ENCODE results near the gene IL1RAPL1. TPM values are rescaled to one million over a fixed set of nuclear protein-coding genes. Genes with fewer than 3 reads are reported as not detected.

IL1RAPL1 gene
- total RNA-seq, 2 experiments from 2014 or later, result not detected

DNA sequence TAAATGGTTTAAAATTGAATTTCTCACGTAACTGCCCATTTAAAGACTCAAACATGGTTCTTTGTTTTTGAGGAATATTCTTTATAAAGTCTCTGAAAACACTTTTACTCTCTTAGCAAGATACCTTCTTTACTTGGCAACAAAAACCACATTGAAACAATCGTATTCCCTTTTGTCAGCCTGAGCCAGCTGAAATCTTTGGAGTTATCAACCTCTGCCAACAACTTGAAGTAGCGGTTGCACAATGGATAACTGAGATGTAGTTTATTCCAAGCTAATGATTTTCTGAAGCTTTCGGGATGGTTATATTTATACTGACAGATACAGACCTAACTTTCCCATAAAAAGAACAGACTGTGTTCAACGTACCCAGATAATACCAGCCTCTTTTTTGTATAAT, 561.3 kb downstream of the IL1RAPL1 start:
- Histone ChIP-seq H3K36me3 (ENCODE audit: insufficient read depth, low read length) (no peaks in the 10 kb centered on the region), H3K4me3 (ENCODE audit: low read length) (no peak overlapping the region), H3K27me3 (ENCODE audit: control insufficient read depth in 1 of 2, insufficient read depth in 2 of 2, low read length in 2 of 2) (no peaks in the 10 kb centered on the region), H3K4me1 (ENCODE audit: insufficient read depth, low read length) (no peaks in the 10 kb centered on the region), H3K9me3 (ENCODE audit: control insufficient read depth in 1 of 2, insufficient read depth in 1 of 2, low read length in 2 of 2) (no peaks in the 10 kb centered on the region), H3K27ac (ENCODE audit: low read depth in 1 of 2, low read length in 2 of 2) (no peak overlapping the region)
- Mint-ChIP-seq H3K27ac (no peak overlapping the region), H3K36me3 (ENCODE audit: low read depth) (no peaks in the 10 kb centered on the region), H3K9me3 (no peaks in the 10 kb centered on the region), H3K4me1 (ENCODE audit: low read depth) (no peaks in the 10 kb centered on the region), H3K27me3 (no peaks in the 10 kb centered on the region), H3K4me3 (no peak overlapping the region)
- ATAC-seq (ENCODE audit: poor library complexity) (no peak), DNase-seq (no peak)
- intact Hi-C loops (cut with DNase I, micrococcal nuclease), result no loop called here
- ChIA-PET CTCF (no interaction called here), POLR2A (no interaction called here)
- TF ChIP-seq, protein P1, sequence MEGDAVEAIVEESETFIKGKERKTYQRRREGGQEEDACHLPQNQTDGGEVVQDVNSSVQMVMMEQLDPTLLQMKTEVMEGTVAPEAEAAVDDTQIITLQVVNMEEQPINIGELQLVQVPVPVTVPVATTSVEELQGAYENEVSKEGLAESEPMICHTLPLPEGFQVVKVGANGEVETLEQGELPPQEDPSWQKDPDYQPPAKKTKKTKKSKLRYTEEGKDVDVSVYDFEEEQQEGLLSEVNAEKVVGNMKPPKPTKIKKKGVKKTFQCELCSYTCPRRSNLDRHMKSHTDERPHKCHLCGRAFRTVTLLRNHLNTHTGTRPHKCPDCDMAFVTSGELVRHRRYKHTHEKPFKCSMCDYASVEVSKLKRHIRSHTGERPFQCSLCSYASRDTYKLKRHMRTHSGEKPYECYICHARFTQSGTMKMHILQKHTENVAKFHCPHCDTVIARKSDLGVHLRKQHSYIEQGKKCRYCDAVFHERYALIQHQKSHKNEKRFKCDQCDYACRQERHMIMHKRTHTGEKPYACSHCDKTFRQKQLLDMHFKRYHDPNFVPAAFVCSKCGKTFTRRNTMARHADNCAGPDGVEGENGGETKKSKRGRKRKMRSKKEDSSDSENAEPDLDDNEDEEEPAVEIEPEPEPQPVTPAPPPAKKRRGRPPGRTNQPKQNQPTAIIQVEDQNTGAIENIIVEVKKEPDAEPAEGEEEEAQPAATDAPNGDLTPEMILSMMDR (IDR thresholded peaks at IDR 0.05), result no peak

DNA sequence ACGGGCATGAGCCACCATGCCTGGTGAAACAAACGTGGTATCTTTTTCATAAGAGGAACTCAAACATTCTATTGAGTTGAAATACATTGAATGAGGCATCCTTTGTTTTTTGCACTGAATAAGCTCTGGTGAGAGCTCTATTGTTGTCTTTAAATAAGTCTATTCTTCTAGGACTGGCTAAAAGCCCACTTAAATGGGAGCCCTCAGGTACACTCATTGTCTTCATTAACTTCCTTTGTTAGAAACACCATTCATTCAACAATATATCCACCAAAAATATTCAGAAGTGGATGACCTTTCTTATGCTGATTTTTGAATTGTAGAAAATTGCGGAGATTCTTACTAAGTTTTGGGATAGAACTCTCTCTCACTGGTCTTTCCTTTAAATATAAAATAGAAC, 568.0 kb downstream of the IL1RAPL1 start:
- DNase-seq (no peak), ATAC-seq (ENCODE audit: poor library complexity) (no peak)
- Histone ChIP-seq H3K27me3 (ENCODE audit: control insufficient read depth in 1 of 2, insufficient read depth in 2 of 2, low read length in 2 of 2) (no peaks in the 10 kb centered on the region), H3K27ac (ENCODE audit: low read depth in 1 of 2, low read length in 2 of 2) (no peak overlapping the region), H3K4me3 (ENCODE audit: low read length) (no peak overlapping the region), H3K36me3 (ENCODE audit: insufficient read depth, low read length) (no peaks in the 10 kb centered on the region), H3K4me1 (ENCODE audit: insufficient read depth, low read length) (no peaks in the 10 kb centered on the region), H3K9me3 (ENCODE audit: control insufficient read depth in 1 of 2, insufficient read depth in 1 of 2, low read length in 2 of 2) (no peaks in the 10 kb centered on the region)
- H3K4me3 Mint-ChIP-seq, result no peak overlapping the region
- TF ChIP-seq, protein P1 (IDR thresholded peaks at IDR 0.05), result no peak
- no peaks in the 10 kb centered on the region for H3K4me1 Mint-ChIP-seq (ENCODE audit: low read depth)
- peaks cover 2% of the 10 kb centered on the region for H3K9me3 Mint-ChIP-seq
- CTCF ChIA-PET, result no interaction called here
- no peaks in the 10 kb centered on the region for H3K36me3 Mint-ChIP-seq (ENCODE audit: low read depth)
- no peaks in the 10 kb centered on the region for H3K27me3 Mint-ChIP-seq
- H3K27ac Mint-ChIP-seq, result no peak overlapping the region
- POLR2A ChIA-PET, result no interaction called here
- intact Hi-C loops (cut with DNase I, micrococcal nuclease), result no loop called here

DNA sequence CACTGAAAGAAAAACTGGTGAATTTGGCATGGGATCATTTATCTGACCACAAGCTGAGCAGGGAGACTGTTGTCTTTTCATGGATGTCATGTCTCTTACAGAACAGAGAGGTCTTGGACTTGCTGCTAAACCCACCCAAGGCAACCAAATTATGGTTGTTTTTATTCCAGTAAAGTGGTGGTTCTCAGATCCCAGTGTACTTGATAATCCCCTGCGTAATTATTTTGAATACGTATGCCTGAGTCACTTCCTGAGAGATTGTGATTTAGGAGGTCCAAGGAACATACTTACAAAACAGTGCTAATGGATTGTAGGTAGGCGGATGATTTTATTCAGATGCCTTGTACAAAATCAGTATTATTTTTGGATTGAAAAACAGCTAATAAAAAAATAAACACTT, 585.6 kb downstream of the IL1RAPL1 start:
- CTCF ChIA-PET, result no interaction called here

More for the DNA sequence above, 585.6 kb downstream of the IL1RAPL1 start:
- Mint-ChIP-seq H3K27ac (no peak overlapping the region), H3K4me1 (ENCODE audit: low read depth) (no peaks in the 10 kb centered on the region), H3K9me3 (no peaks in the 10 kb centered on the region), H3K36me3 (ENCODE audit: low read depth) (no peaks in the 10 kb centered on the region), H3K4me3 (no peak overlapping the region), H3K27me3 (no peaks in the 10 kb centered on the region)
- Histone ChIP-seq H3K27me3 (ENCODE audit: control insufficient read depth in 1 of 2, insufficient read depth in 2 of 2, low read length in 2 of 2) (no peaks in the 10 kb centered on the region), H3K27ac (ENCODE audit: low read depth in 1 of 2, low read length in 2 of 2) (no peak overlapping the region), H3K4me3 (ENCODE audit: low read length) (no peak overlapping the region), H3K4me1 (ENCODE audit: insufficient read depth, low read length) (no peaks in the 10 kb centered on the region), H3K9me3 (ENCODE audit: control insufficient read depth in 1 of 2, insufficient read depth in 1 of 2, low read length in 2 of 2) (no peaks in the 10 kb centered on the region), H3K36me3 (ENCODE audit: insufficient read depth, low read length) (no peaks in the 10 kb centered on the region)
- no peak for ATAC-seq (ENCODE audit: poor library complexity)
- no peak for DNase-seq
- POLR2A ChIA-PET, result no interaction called here
- TF ChIP-seq, protein P1 (IDR thresholded peaks at IDR 0.05), result no peak
- intact Hi-C loops (cut with DNase I, micrococcal nuclease), result no loop called here

Measured in CD4-positive, alpha-beta T cell (primary cell).